Fibroblast of villous mesenchyme (primary cell): ENCODE measurements around the gene RNU7-1. TPM values are rescaled to one million over a fixed set of nuclear protein-coding genes. Genes with fewer than 3 reads are reported as not detected.
A peak's percentile ranks its signal among the peaks of the same experiment; 100 is the strongest.

ENCODE experiments used
- DNase-seq: peaks from one replicate; pipeline ENCODE4 v3.0.0-alpha.2; 2010; ENCODE audit warnings: low read depth
- H3K4me3 ChIP-seq: 2 replicates; pipeline ENCODE4 v1.5.1; 2011; ENCODE audit warnings: low read depth, mild to moderate bottlenecking, low read length
- CTCF ChIP-seq: IDR thresholded peaks from 2 replicates; pipeline ENCODE4 v1.5.1; 2012; ENCODE audit warnings: low read depth, mild to moderate bottlenecking, low read length; ENCODE audit not compliant: insufficient read depth
- total RNA-seq: library from RNA; depleted of rRNA; stranded (reverse); fragments of >200 nt; gene quantifications from 2 replicates; pipeline ENCODE4 v1.2.3, GENCODE V29; 2012

RNU7-1 gene
- not detected in 2 replicates for total RNA-seq

DNA sequence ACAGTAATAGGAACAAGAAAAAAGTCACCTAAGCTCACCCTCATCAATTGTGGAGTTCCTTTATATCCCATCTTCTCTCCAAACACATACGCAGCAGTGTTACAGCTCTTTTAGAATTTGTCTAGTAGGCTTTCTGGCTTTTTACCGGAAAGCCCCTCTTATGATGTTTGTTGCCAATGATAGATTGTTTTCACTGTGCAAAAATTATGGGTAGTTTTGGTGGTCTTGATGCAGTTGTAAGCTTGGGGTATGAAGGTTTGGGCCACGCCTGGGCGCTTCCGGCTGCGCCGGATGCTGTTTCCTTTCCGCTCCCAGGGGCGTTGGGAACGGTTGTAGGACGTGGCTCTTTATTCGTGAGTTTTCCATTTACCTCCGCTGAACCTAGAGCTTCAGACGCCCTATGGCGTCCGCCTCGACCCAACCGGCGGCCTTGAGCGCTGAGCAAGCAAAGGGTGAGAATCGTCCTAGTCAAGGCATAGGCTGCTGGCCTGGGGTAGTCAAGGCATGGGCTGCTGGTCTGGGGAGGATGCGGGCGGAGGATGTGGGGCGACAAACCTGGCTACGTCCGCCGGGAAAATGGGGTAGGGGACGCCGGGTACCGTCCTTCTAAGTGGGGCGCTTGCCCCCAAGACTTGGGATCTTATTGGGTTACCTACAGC lies at the start of gene RNU7-1, which contains the start of gene C12orf57:
Gene RNU7-1, plus strand, starts transcription at position 95 of the 659 bp plus-strand sequence.
Gene C12orf57, plus strand, starts transcription at position 301 of the 659 bp plus-strand sequence. Its CDS starts 100 bp downstream, at position 401.
- peak; percentile 87 for DNase-seq
- H3K4me3 ChIP-seq, result peak within 1 kb of the TSS; percentile 76
- no peak for TF ChIP-seq CTCF

DNA sequence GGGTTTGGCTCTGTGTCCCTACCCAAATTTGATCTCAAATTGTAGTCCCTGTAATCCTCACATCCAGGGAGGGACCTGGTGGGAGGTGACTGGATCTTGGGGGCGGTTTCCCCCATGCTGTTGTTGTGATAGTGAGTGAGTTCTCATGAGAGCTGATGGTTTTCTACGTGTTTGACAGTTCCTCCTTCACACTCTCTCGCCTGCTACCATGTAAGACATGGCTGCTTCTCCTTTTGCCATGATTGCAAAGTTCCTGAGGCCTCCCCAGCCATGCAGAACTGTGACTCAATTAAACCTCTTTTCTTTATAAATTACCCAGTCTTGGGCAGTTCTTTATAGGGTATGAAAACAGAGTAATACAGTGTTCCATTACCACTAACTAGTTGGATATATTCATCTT lies 49.3 kb upstream of the RNU7-1 start:
- DNase-seq, result no peak
- no peak for TF ChIP-seq CTCF

DNA sequence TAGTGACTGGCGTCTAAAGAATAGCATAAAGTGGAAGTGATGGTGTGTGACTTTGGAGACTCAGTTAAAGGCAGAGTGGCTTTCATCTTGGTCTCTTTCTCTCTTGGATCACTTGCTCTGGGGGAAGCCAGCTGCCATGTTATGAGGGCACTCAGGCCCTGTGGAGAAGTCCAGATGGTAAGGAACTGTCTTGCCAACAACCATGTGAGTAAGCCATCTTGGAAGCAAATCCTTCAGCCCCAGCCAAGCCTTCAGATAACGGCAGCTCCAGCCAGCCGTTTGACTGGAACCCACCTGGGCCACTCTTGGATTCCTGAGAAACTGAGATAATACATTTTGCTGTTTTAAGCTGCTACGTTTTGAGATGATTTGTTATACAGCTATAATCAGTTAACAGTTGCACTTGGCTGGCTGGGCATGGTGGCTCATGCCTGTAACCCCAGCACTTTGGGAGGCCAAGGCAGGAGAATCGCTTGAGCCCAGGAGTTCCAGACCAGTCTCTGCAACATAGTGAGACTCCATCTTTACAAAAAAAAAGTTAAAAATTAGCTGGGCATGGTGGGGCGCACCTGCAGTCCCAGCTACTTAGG lies 46.7 kb upstream of the RNU7-1 start:
- no peak for DNase-seq
- TF ChIP-seq CTCF, result no peak
- H3K4me3 ChIP-seq, result no peak overlapping the region

More for the DNA sequence above, 49.3 kb upstream of the RNU7-1 start:
- H3K4me3 ChIP-seq, result no peak overlapping the region

DNA sequence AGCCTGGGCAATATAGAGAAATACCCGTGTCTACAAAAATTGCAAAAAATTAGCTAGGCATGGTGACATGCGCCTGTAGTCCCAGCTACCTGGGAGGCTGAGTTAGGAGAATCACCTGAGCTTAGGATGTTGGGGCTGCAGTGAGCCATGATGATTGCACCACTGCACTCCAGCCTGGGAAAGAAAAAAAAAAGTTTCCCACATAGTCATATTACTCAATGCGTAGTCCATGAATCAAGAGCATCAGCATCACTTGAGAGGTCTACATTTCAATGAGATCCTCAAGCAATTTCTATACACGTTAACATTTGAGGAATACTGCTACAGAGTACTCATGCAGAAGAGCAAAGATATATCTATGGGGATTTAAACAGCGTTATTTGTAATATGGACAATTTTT lies 44.2 kb upstream of the RNU7-1 start:
- DNase-seq, result no peak
- H3K4me3 ChIP-seq, result no peak overlapping the region
- TF ChIP-seq CTCF, result no peak

GRCh38 chr12:6899837-6900519 lies 43.6 kb upstream of the RNU7-1 start:
- peak; percentile 57 for DNase-seq
- no peak overlapping the region for H3K4me3 ChIP-seq
- no peak for TF ChIP-seq CTCF

DNA sequence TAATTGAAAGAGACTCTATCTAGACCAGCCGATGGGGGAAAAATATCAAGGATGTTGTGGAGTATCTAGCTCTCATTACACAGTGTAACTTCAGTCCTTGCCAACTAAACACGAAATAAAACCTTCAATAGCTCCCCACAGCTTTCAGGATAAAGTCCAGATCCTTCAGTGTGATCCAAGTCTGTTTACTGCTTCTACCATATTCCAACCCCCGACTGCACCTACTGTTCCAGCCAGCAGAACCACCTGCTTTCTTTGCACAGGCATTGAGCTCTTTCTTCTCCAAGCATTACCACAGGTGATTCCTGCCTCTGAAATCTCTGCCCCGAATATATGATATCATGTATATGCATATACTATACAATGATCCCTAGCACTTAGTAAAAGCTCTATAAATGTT lies 41.2 kb upstream of the RNU7-1 start:
- H3K4me3 ChIP-seq, result no peak overlapping the region
- TF ChIP-seq CTCF, result no peak
- DNase-seq, result no peak
